HT1080 (cell line): Measurements from ENCODE around the gene LRRC49. TPM values are rescaled to one million over a fixed set of nuclear protein-coding genes. Genes with fewer than 3 reads are reported as not detected.
"Not testable (repeated sequence)": the region's sequence is repeated elsewhere in the genome, so short reads cannot be mapped to it uniquely, and the experiment has no call there.

Experiments
- DNase-seq: peaks from one replicate; pipeline ENCODE4 v3.0.0-alpha.2; 2015; ENCODE audit warnings: low read depth
- total RNA-seq: library from RNA; depleted of rRNA; stranded (reverse); fragments of >200 nt; shearing (Covaris generic); gene quantifications from 2 replicates; pipeline ENCODE4 v1.2.3, GENCODE V29; 2014

Gene LRRC49
- total RNA-seq, 1 experiment from 2014 or later = 6.7 TPM

GRCh38 chr15:70866982-70867641, 25.5 kb upstream of the LRRC49 start:
- no peak for DNase-seq

- DNase-seq = no peak
Measured at GRCh38 chr15:70867911-70868467, 24.6 kb upstream of the LRRC49 start.

GRCh38 chr15:70869346-70869745, 23.3 kb upstream of the LRRC49 start:
- no peak for DNase-seq

- peak; percentile 62 for DNase-seq
Measured at GRCh38 chr15:70870051-70870450, 22.6 kb upstream of the LRRC49 start.

GRCh38 chr15:70871490-70871889, 21.1 kb upstream of the LRRC49 start:
- not testable (repeated sequence) for DNase-seq

- DNase-seq = no peak
Measured at GRCh38 chr15:70873232-70874054, 19.2 kb upstream of the LRRC49 start.

- peak; percentile 42 for DNase-seq
Measured at GRCh38 chr15:70875001-70875782, 17.4 kb upstream of the LRRC49 start.

- DNase-seq = no peak
Measured at GRCh38 chr15:70876011-70876410, 16.6 kb upstream of the LRRC49 start.

GRCh38 chr15:70876683-70877082, 15.9 kb upstream of the LRRC49 start:
- no peak for DNase-seq

- peak; percentile 84 for DNase-seq
Measured at GRCh38 chr15:70879401-70879800, 13.2 kb upstream of the LRRC49 start.

GRCh38 chr15:70880781-70881180, 11.8 kb upstream of the LRRC49 start:
- DNase-seq = peak; percentile 32

- peak; percentile 53 for DNase-seq
Measured at GRCh38 chr15:70882361-70882760, 10.3 kb upstream of the LRRC49 start.

- DNase-seq = peak; percentile 67
Measured at GRCh38 chr15:70892912-70893560, 410 bp downstream of the LRRC49 start.

- peak; percentile 86 for DNase-seq
Measured at GRCh38 chr15:70902107-70902506, 9.5 kb downstream of the LRRC49 start.

GRCh38 chr15:70906842-70907241, 14.2 kb downstream of the LRRC49 start:
- DNase-seq = no peak

GRCh38 chr15:70907784-70908471, 15.3 kb downstream of the LRRC49 start:
- DNase-seq = no peak

GRCh38 chr15:70910958-70911357, 18.3 kb downstream of the LRRC49 start:
- DNase-seq = no peak

GRCh38 chr15:70912187-70912586, 19.6 kb downstream of the LRRC49 start:
- DNase-seq = no peak

- no peak for DNase-seq
Measured at GRCh38 chr15:70916531-70916930, 23.9 kb downstream of the LRRC49 start.

- no peak for DNase-seq
Measured at GRCh38 chr15:70917955-70918354, 25.3 kb downstream of the LRRC49 start.
